Body of pancreas (tissue), 4 donors: ENCODE data around the gene GALNT8. TPM values are rescaled to one million over a fixed set of nuclear protein-coding genes. Genes with fewer than 3 reads are reported as not detected.
A peak's percentile ranks its signal among the peaks of the same experiment; 100 is the strongest.

Experiments used
- ATAC-seq: fragments of 150-250 bp; one replicate; pipeline ENCODE4 v1.9.1; 2016
- DNase-seq, 4 donors: peaks; one replicate each; pipeline ENCODE4 v3.0.0-alpha.2; 2019
- H3K27ac ChIP-seq, 4 donors: fragments of 200-600 bp; sonication (generic); 1 replicate in 3 of 4; 2 replicates in 1 of 4; pipeline versions ENCODE4 v1.5.1 to v1.6.1; 2016 to 2019; ENCODE audit warnings: mild to moderate bottlenecking in 1 of 4, mixed read lengths in 1 of 4, moderate library complexity in 1 of 4
- H3K27me3 ChIP-seq, 2 donors: fragments of 200-600 bp; sonication (generic); one replicate each; pipeline ENCODE4 v1.6.0; 2016; ENCODE audit warnings: mild to moderate bottlenecking in 1 of 2
- H3K36me3 ChIP-seq, 2 donors: fragments of 200-600 bp; sonication (generic); replicated peaks in 1 of 2; 2 replicates each; pipeline ENCODE4 v1.5.1; 2016; ENCODE audit warnings: low read depth in 2 of 2; ENCODE audit not compliant: insufficient read depth in 1 of 2
- H3K4me1 ChIP-seq: fragments of 200-600 bp; sonication (generic); one replicate; pipeline ENCODE4 v1.6.0; 2016
- H3K4me3 ChIP-seq, 2 donors: fragments of 200-600 bp; sonication (generic); 1 replicate in 1 of 2; 2 replicates in 1 of 2; pipeline ENCODE4 v1.5.1; 2016 to 2019
- H3K9me3 ChIP-seq, 3 donors: fragments of 200-600 bp; sonication (generic); 1 replicate in 2 of 3; 2 replicates in 1 of 3; pipeline ENCODE4 v1.5.1; 2016
- CTCF ChIP-seq, 7 experiments: fragments of 450-650 bp in 4 of 7; fragments of 200-600 bp in 3 of 7; sonication (generic) in 3 of 7; IDR thresholded peaks; one replicate each; pipeline ENCODE4 v1.5.1; 2016 to 2019; ENCODE audit warnings: antibody characterized with exemption in 7 of 7
- POLR2A ChIP-seq, 3 donors: fragments of 450-650 bp; IDR thresholded peaks; one replicate each; pipeline ENCODE4 v1.6.1; 2016; ENCODE audit warnings: antibody characterized with exemption in 3 of 3, mild to moderate bottlenecking in 2 of 3
- whole genome bisulfite sequencing, 2 donors: methylation state at CpG; one replicate each; pipeline ENCODE4 v1.1.5; 2017; 5-methylcytosine and 5-hydroxymethylcytosine counted together
- intact Hi-C: fragments of 100-400 bp; cut with DNase I; formaldehyde crosslinking; loops from one replicate; pipeline ENCODE4 v1.15.1; 2023
- total RNA-seq, 2 donors: library from RNA; depleted of rRNA; stranded (reverse); fragments of >200 nt; gene quantifications; one replicate each; pipeline ENCODE4 v1.1.0, GENCODE V29; 2016

GALNT8 gene
- total RNA-seq, 2 donors from 2014 or later = 0.52 to 1.3 TPM

GRCh38 chr12:4700621-4701026 is 19.6 kb upstream of the GALNT8 start:
- Histone ChIP-seq H3K27me3 (no peaks in the 10 kb centered on the region), H3K36me3 (no peaks in the 10 kb centered on the region), H3K4me1 (no peaks in the 10 kb centered on the region), H3K9me3 (no peaks in the 10 kb centered on the region), H3K27ac (no peak overlapping the region), H3K4me3 (no peak overlapping the region)
- ATAC-seq (peak; percentile 52), DNase-seq (peak; percentile 17 to 54 (median 30))
- no peak for TF ChIP-seq POLR2A (IDR thresholded peaks at IDR 0.05)
- no peak for TF ChIP-seq CTCF (IDR thresholded peaks at IDR 0.05)
- intact Hi-C loops = no loop called here
- 77 to 78% methylated on average over 10 of the region's 10 CpGs for WGBS, 2 donors

GRCh38 chr12:4701395-4702190 is 18.6 kb upstream of the GALNT8 start:
- DNase-seq (no peak), ATAC-seq (no peak)
- Histone ChIP-seq H3K9me3 (no peaks in the 10 kb centered on the region), H3K27me3 (no peaks in the 10 kb centered on the region), H3K4me1 (no peaks in the 10 kb centered on the region), H3K36me3 (no peaks in the 10 kb centered on the region), H3K27ac (no peak overlapping the region), H3K4me3 (no peak overlapping the region)
- no peak for TF ChIP-seq CTCF (IDR thresholded peaks at IDR 0.05)
- TF ChIP-seq POLR2A (IDR thresholded peaks at IDR 0.05) = no peak
- WGBS, 2 donors = 74 to 84% methylated on average over 8 of the region's 8 CpGs
- intact Hi-C loops = no loop called here

GRCh38 chr12:4703676-4704075 is 16.5 kb upstream of the GALNT8 start:
- TF ChIP-seq CTCF (IDR thresholded peaks at IDR 0.05) (no peak), POLR2A (IDR thresholded peaks at IDR 0.05) (no peak)
- no peaks in the 10 kb centered on the region for H3K9me3 ChIP-seq
- H3K36me3 ChIP-seq = no peaks in the 10 kb centered on the region
- no peak overlapping the region for H3K27ac ChIP-seq
- DNase-seq (no peak), ATAC-seq (no peak)
- no peaks in the 10 kb centered on the region for H3K4me1 ChIP-seq
- no peak overlapping the region for H3K4me3 ChIP-seq
- 91 to 98% methylated on average over 5 of the region's 5 CpGs for WGBS, 2 donors
- intact Hi-C loops = no loop called here
- H3K27me3 ChIP-seq = no peaks in the 10 kb centered on the region

- H3K4me3 ChIP-seq = no peak overlapping the region
- no peaks in the 10 kb centered on the region for H3K36me3 ChIP-seq
- H3K27ac ChIP-seq = no peak overlapping the region
- TF ChIP-seq CTCF (IDR thresholded peaks at IDR 0.05) (no peak), POLR2A (IDR thresholded peaks at IDR 0.05) (no peak)
- no peaks in the 10 kb centered on the region for H3K27me3 ChIP-seq
- ATAC-seq (no peak), DNase-seq (no peak)
- intact Hi-C loops = no loop called here
- H3K9me3 ChIP-seq = no peaks in the 10 kb centered on the region
- H3K4me1 ChIP-seq = no peaks in the 10 kb centered on the region
Observed at GRCh38 chr12:4705824-4706223, 14.4 kb upstream of the GALNT8 start.

- H3K4me3 ChIP-seq = no peak overlapping the region
- no peak overlapping the region for H3K27ac ChIP-seq
- no peaks in the 10 kb centered on the region for H3K9me3 ChIP-seq
- intact Hi-C loops = no loop called here
- H3K27me3 ChIP-seq = no peaks in the 10 kb centered on the region
- DNase-seq (no peak), ATAC-seq (no peak)
- H3K4me1 ChIP-seq = no peaks in the 10 kb centered on the region
- no peak for TF ChIP-seq POLR2A (IDR thresholded peaks at IDR 0.05)
- TF ChIP-seq CTCF (IDR thresholded peaks at IDR 0.05) = no peak
- WGBS, 2 donors = 22 to 34% methylated on average over 2 of the region's 2 CpGs
- no peaks in the 10 kb centered on the region for H3K36me3 ChIP-seq
Observed at GRCh38 chr12:4707306-4707705, 12.9 kb upstream of the GALNT8 start.
